Activated B cell treated with CpG ODN at 0.5 μM for 24 hours (primary cell): ENCODE results near the gene GNG13. TPM values are rescaled to one million over a fixed set of nuclear protein-coding genes. Genes with fewer than 3 reads are reported as not detected.

Experiments
- ATAC-seq: fragments of 200-7000 bp; cut with Tn5 transposase; one replicate; pipeline ENCODE4 v1.10.0; 2021; ENCODE audit warnings: low read depth, mild to moderate bottlenecking, moderate library complexity
- CTCF ChIA-PET: fragments of 350-600 bp; sonication (Branson Sonifier 250); formaldehyde crosslinking; loops from one replicate; lab custom pipeline; 2021; ENCODE audit warnings: antibody characterized with exemption; lab: Charles Lee
- POLR2A ChIA-PET: fragments of 350-600 bp; sonication (Branson Sonifier 250); formaldehyde crosslinking; loops from one replicate; lab custom pipeline; 2021; ENCODE audit warnings: antibody characterized with exemption; lab: Charles Lee
- DNase-seq: peaks from one replicate; pipeline ENCODE4 v3.0.0; 2022
- H3K27ac Mint-ChIP-seq: one replicate; pipeline ENCODE4 v1.8.0; 2020; ENCODE audit warnings: mixed read lengths
- H3K27me3 Mint-ChIP-seq: one replicate; pipeline ENCODE4 v1.8.0; 2021; ENCODE audit warnings: mixed read lengths
- H3K36me3 Mint-ChIP-seq: one replicate; pipeline ENCODE4 v1.8.0; 2021; ENCODE audit warnings: low read depth, mixed read lengths
- H3K4me1 Mint-ChIP-seq: one replicate; pipeline ENCODE4 v1.8.0; 2021; ENCODE audit warnings: mixed read lengths
- H3K4me3 Mint-ChIP-seq: one replicate; pipeline ENCODE4 v1.8.0; 2020; ENCODE audit warnings: mild to moderate bottlenecking, mixed read lengths
- H3K9me3 Mint-ChIP-seq: one replicate; pipeline ENCODE4 v1.8.0; 2020; ENCODE audit warnings: mixed read lengths
- intact Hi-C: fragments of 100-400 bp; cut with micrococcal nuclease; formaldehyde crosslinking; loops from one replicate; pipeline ENCODE4 v1.15.1; 2024
- total RNA-seq: library from RNA; stranded (reverse); gene quantifications from 2 replicates; pipeline ENCODE4 v1.2.3, GENCODE V29; 2022
- TF ChIP-seq, protein P1 (sequence below): fragments of 200-600 bp; IDR thresholded peaks from one replicate; pipeline ENCODE4 v1.8.0; 2022; ENCODE audit warnings: antibody characterized with exemption, mild to moderate bottlenecking

Gene GNG13
- total RNA-seq, 1 donor from 2014 or later, result not detected

GRCh38 chr16:836221-836620 is 35.7 kb upstream of the GNG13 start:
- ChIA-PET POLR2A (no interaction called here), CTCF (no interaction called here)
- Mint-ChIP-seq H3K36me3 (no peaks in the 10 kb centered on the region), H3K27me3 (no peaks in the 10 kb centered on the region), H3K4me1 (no peaks in the 10 kb centered on the region), H3K9me3 (peaks cover 10% of the 10 kb centered on the region), H3K4me3 (no peak overlapping the region), H3K27ac (no peak overlapping the region)
- no peak for ATAC-seq
- TF ChIP-seq, protein P1, sequence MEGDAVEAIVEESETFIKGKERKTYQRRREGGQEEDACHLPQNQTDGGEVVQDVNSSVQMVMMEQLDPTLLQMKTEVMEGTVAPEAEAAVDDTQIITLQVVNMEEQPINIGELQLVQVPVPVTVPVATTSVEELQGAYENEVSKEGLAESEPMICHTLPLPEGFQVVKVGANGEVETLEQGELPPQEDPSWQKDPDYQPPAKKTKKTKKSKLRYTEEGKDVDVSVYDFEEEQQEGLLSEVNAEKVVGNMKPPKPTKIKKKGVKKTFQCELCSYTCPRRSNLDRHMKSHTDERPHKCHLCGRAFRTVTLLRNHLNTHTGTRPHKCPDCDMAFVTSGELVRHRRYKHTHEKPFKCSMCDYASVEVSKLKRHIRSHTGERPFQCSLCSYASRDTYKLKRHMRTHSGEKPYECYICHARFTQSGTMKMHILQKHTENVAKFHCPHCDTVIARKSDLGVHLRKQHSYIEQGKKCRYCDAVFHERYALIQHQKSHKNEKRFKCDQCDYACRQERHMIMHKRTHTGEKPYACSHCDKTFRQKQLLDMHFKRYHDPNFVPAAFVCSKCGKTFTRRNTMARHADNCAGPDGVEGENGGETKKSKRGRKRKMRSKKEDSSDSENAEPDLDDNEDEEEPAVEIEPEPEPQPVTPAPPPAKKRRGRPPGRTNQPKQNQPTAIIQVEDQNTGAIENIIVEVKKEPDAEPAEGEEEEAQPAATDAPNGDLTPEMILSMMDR, result no peak
- DNase-seq, result no peak
- intact Hi-C loops, result no loop called here

- no peaks in the 10 kb centered on the region for H3K4me1 Mint-ChIP-seq
- H3K9me3 Mint-ChIP-seq, result peaks cover 10% of the 10 kb centered on the region
- no peaks in the 10 kb centered on the region for H3K36me3 Mint-ChIP-seq
- H3K27me3 Mint-ChIP-seq, result no peaks in the 10 kb centered on the region
- TF ChIP-seq, protein P1, result no peak
- no peak overlapping the region for H3K4me3 Mint-ChIP-seq
- intact Hi-C loops, result no loop called here
- ATAC-seq (no peak), DNase-seq (no peak)
- ChIA-PET CTCF (no interaction called here), POLR2A (no interaction called here)
- no peak overlapping the region for H3K27ac Mint-ChIP-seq
Measured at GRCh38 chr16:835373-835772, 34.8 kb upstream of the GNG13 start.

DNA sequence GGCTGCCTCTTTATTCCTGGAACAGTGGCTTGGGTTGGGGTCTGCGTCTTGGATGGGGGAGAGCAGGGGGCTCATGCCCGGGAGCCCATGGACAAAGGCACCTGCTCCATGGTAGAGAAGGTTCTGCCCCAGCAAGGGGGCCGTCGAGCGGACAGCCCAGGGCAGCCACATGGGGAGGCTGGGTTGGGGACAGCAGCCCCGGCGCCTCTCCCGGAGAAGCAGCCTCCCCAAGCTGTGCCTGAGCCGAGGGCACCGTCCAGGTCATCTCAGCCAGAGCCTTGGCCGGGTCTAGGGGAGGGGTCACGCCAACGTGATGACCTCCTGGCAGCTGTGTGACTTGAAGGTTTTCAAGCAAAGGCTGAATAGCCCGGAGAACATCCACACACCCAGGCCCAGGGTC is 32.9 kb upstream of the GNG13 start:
- POLR2A ChIA-PET, result no interaction called here
- no peaks in the 10 kb centered on the region for H3K27me3 Mint-ChIP-seq
- DNase-seq (no peak), ATAC-seq (no peak)
- intact Hi-C loops, result no loop called here
- peaks cover 10% of the 10 kb centered on the region for H3K9me3 Mint-ChIP-seq
- TF ChIP-seq, protein P1, result no peak
- H3K4me1 Mint-ChIP-seq, result no peaks in the 10 kb centered on the region
- no peak overlapping the region for H3K4me3 Mint-ChIP-seq
- CTCF ChIA-PET, result no interaction called here
- H3K27ac Mint-ChIP-seq, result no peak overlapping the region
- no peaks in the 10 kb centered on the region for H3K36me3 Mint-ChIP-seq

DNA sequence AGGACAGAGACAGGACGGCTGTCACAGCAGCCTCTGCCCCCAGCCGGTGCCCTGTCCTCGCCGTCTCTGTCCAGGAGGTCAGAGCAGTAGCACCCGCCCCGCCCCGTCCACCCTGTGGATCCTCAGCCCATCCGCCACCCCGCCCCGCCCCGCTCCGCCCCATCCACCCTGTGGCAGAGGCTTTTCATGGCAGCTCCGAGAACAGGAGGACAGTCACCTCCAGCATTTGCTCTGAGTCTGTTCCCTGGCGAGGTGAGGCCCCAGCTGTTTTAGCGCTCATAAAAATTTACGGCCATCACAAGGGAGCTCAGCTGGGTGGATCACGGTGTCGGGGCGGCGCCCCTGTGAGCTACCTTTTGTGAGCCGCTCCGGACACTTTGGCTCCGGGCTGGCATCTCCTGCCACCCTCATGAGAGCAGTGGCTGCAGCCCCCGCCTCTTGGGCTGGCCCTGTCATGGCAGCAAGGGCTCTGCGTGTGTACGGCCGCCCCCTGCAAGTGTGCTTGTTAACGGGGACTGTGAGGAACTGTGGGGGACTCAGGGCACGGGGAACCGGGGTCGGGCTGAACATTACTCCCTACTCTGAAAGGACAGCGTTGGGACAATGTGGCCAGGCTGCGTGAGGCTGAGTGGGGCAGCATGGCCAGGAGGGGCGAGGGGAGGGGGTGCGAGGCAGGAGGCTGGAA is 32.3 kb upstream of the GNG13 start:
- peaks cover 10% of the 10 kb centered on the region for H3K9me3 Mint-ChIP-seq
- H3K27me3 Mint-ChIP-seq, result no peaks in the 10 kb centered on the region
- ChIA-PET POLR2A (no interaction called here), CTCF (no interaction called here)
- no peak overlapping the region for H3K4me3 Mint-ChIP-seq
- no peaks in the 10 kb centered on the region for H3K36me3 Mint-ChIP-seq
- H3K4me1 Mint-ChIP-seq, result no peaks in the 10 kb centered on the region
- intact Hi-C loops, result no loop called here
- no peak overlapping the region for H3K27ac Mint-ChIP-seq
- TF ChIP-seq, protein P1, result no peak
- no peak for DNase-seq
- ATAC-seq, result no peak

GRCh38 chr16:831571-832413 is 31.3 kb upstream of the GNG13 start:
- H3K36me3 Mint-ChIP-seq, result no peaks in the 10 kb centered on the region
- H3K27me3 Mint-ChIP-seq, result no peaks in the 10 kb centered on the region

More at GRCh38 chr16:831571-832413, 31.3 kb upstream of the GNG13 start:
- TF ChIP-seq, protein P1, result no peak
- intact Hi-C loops, result no loop called here
- H3K4me1 Mint-ChIP-seq, result no peaks in the 10 kb centered on the region
- DNase-seq (no peak), ATAC-seq (no peak)
- ChIA-PET CTCF (no interaction called here), POLR2A (no interaction called here)
- H3K27ac Mint-ChIP-seq, result no peak overlapping the region
- no peak overlapping the region for H3K4me3 Mint-ChIP-seq
- peaks cover 10% of the 10 kb centered on the region for H3K9me3 Mint-ChIP-seq
